GM12801 (cell line): ENCODE measurements around the gene USH1C.

Experiments used
- TF ChIP-seq, protein P1 (sequence below): IDR thresholded peaks from one replicate; pipeline ENCODE4 v1.5.1; 2011; ENCODE audit warnings: control low read depth; ENCODE audit not compliant: insufficient read length; ENCODE audit errors: extremely low read depth

USH1C gene

GRCh38 chr11:17574141-17575091 is 30.2 kb upstream of the USH1C start:
- TF ChIP-seq, protein P1, sequence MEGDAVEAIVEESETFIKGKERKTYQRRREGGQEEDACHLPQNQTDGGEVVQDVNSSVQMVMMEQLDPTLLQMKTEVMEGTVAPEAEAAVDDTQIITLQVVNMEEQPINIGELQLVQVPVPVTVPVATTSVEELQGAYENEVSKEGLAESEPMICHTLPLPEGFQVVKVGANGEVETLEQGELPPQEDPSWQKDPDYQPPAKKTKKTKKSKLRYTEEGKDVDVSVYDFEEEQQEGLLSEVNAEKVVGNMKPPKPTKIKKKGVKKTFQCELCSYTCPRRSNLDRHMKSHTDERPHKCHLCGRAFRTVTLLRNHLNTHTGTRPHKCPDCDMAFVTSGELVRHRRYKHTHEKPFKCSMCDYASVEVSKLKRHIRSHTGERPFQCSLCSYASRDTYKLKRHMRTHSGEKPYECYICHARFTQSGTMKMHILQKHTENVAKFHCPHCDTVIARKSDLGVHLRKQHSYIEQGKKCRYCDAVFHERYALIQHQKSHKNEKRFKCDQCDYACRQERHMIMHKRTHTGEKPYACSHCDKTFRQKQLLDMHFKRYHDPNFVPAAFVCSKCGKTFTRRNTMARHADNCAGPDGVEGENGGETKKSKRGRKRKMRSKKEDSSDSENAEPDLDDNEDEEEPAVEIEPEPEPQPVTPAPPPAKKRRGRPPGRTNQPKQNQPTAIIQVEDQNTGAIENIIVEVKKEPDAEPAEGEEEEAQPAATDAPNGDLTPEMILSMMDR, result no peak

DNA sequence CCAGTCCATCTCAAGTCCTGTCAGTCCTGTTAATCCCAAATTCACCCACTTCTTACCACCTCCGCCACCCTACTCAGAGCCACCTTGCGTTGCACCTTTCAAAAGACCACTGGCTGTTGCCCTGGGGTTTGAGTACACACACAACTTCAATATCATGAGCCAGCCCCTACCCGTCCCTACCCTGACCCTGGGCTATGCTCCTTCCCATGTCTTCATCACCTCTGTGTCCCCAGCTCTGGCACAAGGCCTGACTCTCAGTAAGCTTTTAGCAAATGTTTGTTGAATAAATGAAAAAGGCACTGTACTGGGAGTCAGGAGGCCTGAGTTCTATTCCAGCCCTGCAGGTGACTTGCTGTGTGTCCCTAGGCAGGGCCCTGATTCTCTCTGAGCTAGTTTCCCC is 29.3 kb upstream of the USH1C start:
- TF ChIP-seq, protein P1, result no peak

- TF ChIP-seq, protein P1, result no peak
Measured at GRCh38 chr11:17572791-17573460, 28.7 kb upstream of the USH1C start.

GRCh38 chr11:17572359-17572690 is 28.1 kb upstream of the USH1C start:
- TF ChIP-seq, protein P1, result no peak

DNA sequence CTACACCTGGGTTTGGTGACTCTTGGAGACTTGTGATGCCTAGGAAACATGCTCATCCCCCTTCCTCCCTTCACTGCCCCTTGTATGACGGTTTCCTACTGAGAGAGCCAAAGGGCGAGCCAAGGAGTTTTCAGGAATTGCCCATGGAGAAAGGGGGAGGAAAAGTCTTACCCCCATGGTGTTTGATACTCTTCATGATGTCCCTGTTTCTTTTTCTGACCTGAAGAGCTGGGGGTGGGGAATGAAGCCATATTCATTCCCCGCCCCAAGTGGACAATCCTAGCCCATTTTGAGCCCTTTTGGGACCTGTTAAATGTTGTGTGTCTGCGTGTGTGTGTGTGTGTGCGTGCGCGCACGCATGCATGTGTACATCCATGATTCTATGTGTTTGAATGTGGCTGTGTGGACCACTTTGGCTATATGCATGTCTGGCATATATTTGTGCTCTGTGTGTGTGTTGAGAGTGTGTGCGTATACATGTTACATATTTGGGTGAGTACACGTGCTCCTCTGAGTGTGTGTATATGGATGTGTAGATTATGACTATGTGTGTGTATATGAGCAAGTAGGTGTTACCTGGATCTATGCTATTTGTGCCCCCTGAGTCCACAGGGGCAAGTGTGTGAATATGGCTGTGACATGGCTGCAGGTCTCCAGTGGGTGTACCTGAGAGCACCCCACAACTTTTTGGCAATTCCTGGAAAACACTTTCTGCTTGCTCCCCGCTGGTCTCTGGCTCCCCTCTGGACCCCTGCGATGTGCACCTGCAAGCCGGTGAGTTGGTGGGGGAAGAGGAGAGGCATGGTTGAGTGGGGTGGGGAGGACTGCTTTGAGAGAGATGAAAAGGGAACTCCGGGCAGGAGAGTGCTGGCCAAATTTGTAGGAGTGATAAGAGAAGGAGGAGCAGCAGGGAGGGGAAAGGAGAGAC is 27.5 kb upstream of the USH1C start:
- TF ChIP-seq, protein P1, result no peak

- TF ChIP-seq, protein P1, result no peak
Measured at GRCh38 chr11:17570034-17570433, 25.8 kb upstream of the USH1C start.

DNA sequence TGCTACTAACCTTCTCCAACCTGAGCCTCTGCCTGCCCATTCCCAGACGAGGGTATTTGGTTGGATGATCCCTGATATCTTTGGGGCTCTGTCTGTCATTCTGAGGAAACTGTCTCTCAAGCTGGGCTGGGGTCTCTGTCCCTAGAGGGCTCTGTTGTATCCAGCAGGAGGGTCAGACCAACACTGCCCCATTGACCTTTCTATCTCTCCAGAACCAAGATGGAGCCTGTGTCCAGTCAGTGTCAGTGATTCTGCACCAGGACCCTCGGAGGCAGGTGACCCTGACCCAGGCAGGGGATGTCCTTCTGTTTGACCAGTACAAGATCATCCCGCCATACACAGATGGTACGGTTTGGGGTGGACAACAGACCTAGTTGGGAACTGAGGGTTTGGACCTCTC is 24.7 kb upstream of the USH1C start:
- TF ChIP-seq, protein P1, result no peak
